GM21825 (cell line): ENCODE measurements around the gene ADI1.

ENCODE experiments used
- ATAC-seq: cut with Tn5 transposase; IDR thresholded peaks from one replicate; pipeline ENCODE4 v1.9.1; 2021; ENCODE audit warnings: mild to moderate bottlenecking, moderate library complexity; ENCODE audit not compliant: unreplicated experiment

Gene ADI1

GRCh38 chr2:3481736-3482362 is 37.5 kb downstream of the ADI1 start:
- no peak for ATAC-seq

- no peak for ATAC-seq
Measured at GRCh38 chr2:3481011-3481400, 38.3 kb downstream of the ADI1 start.

- no peak for ATAC-seq
Measured at GRCh38 chr2:3480352-3481010, 38.9 kb downstream of the ADI1 start.

GRCh38 chr2:3479430-3480320 is 39.7 kb downstream of the ADI1 start:
- no peak for ATAC-seq

- no peak for ATAC-seq
Measured at GRCh38 chr2:3478846-3479385, 40.4 kb downstream of the ADI1 start.

- no peak for ATAC-seq
Measured at GRCh38 chr2:3476985-3477327, 42.4 kb downstream of the ADI1 start.

- ATAC-seq, result no peak
Measured at GRCh38 chr2:3476321-3476984, 42.9 kb downstream of the ADI1 start.

- no peak for ATAC-seq
Measured at GRCh38 chr2:3475771-3476170, 43.6 kb downstream of the ADI1 start.

GRCh38 chr2:3472966-3473365 is 46.4 kb downstream of the ADI1 start:
- no peak for ATAC-seq

- ATAC-seq, result no peak
Measured at GRCh38 chr2:3472296-3472695, 47.0 kb downstream of the ADI1 start.

GRCh38 chr2:3470856-3471737 is 48.2 kb downstream of the ADI1 start:
- ATAC-seq, result no peak

- no peak for ATAC-seq
Measured at GRCh38 chr2:3470166-3470651, 49.1 kb downstream of the ADI1 start.

GRCh38 chr2:3469486-3469885 is 49.8 kb downstream of the ADI1 start:
- ATAC-seq, result no peak

GRCh38 chr2:3468296-3468988 is 50.9 kb downstream of the ADI1 start:
- no peak for ATAC-seq

- no peak for ATAC-seq
Measured at GRCh38 chr2:3467654-3468053, 51.7 kb downstream of the ADI1 start.

GRCh38 chr2:3466966-3467365 is 52.4 kb downstream of the ADI1 start:
- ATAC-seq, result no peak

- ATAC-seq, result no peak
Measured at GRCh38 chr2:3466482-3466863, 52.9 kb downstream of the ADI1 start.

- no peak for ATAC-seq
Measured at GRCh38 chr2:3465844-3466481, 53.4 kb downstream of the ADI1 start.

GRCh38 chr2:3465328-3465727 is 54.0 kb downstream of the ADI1 start:
- no peak for ATAC-seq
